Stimulated activated CD4-positive, alpha-beta T cell treated with anti-CD3 and anti-CD28 coated beads, TNF-alpha, amount 100 ng/mL, for 1 hour (primary cell): Measurements from ENCODE around the gene RBM38.
A peak's percentile ranks its signal among the peaks of the same experiment; 100 is the strongest.
"Not testable (repeated sequence)": the region's sequence is repeated elsewhere in the genome, so short reads cannot be mapped to it uniquely, and the experiment has no call there.

ENCODE experiments used
- DNase-seq, 3 donors: peaks; one replicate each; pipeline ENCODE4 v3.0.0-alpha.2; 2020; ENCODE audit warnings: low read depth in 3 of 3, low spot score in 1 of 3

RBM38 gene

GRCh38 chr20:57416296-57417022, 25.3 kb downstream of the RBM38 start:
- DNase-seq, result no peak

GRCh38 chr20:57417051-57417689, 26.0 kb downstream of the RBM38 start:
- no peak for DNase-seq

GRCh38 chr20:57417830-57418780, 26.9 kb downstream of the RBM38 start:
- no peak for DNase-seq

GRCh38 chr20:57419479-57419878, 28.3 kb downstream of the RBM38 start:
- not testable (repeated sequence) for DNase-seq

- no peak for DNase-seq
Observed at GRCh38 chr20:57420571-57421252, 29.5 kb downstream of the RBM38 start.

GRCh38 chr20:57421253-57422220, 30.3 kb downstream of the RBM38 start:
- DNase-seq, result no peak

- no peak for DNase-seq
Observed at GRCh38 chr20:57422254-57422653, 31.1 kb downstream of the RBM38 start.

- DNase-seq, result no peak
Observed at GRCh38 chr20:57425150-57426013, 34.2 kb downstream of the RBM38 start.

- no peak for DNase-seq
Observed at GRCh38 chr20:57426271-57426689, 35.1 kb downstream of the RBM38 start.

- DNase-seq, result no peak
Observed at GRCh38 chr20:57426831-57427230, 35.6 kb downstream of the RBM38 start.

GRCh38 chr20:57428324-57429158, 37.3 kb downstream of the RBM38 start:
- DNase-seq, result no peak

- DNase-seq, result no peak
Observed at GRCh38 chr20:57429159-57429496, 37.9 kb downstream of the RBM38 start.

- no peak for DNase-seq
Observed at GRCh38 chr20:57429580-57430200, 38.5 kb downstream of the RBM38 start.

GRCh38 chr20:57430201-57430596, 39.0 kb downstream of the RBM38 start:
- DNase-seq, result not testable (repeated sequence)

- no peak for DNase-seq
Observed at GRCh38 chr20:57431539-57431835, 40.3 kb downstream of the RBM38 start.

GRCh38 chr20:57432480-57432861, 41.3 kb downstream of the RBM38 start:
- DNase-seq, result no peak

GRCh38 chr20:57432862-57433491, 41.8 kb downstream of the RBM38 start:
- peak; percentile 24 to 27 (median 27) for DNase-seq
